Anterior cingulate cortex (tissue), 58 donors: ENCODE data around the gene L3MBTL2.
A peak's percentile ranks its signal among the peaks of the same experiment; 100 is the strongest.

Source experiments
- DNase-seq, 58 donors: peaks; one replicate each; lab custom pipeline; 2025; lab: John Stamatoyannopoulos, UW

The L3MBTL2 gene

GRCh38 chr22:41204066-41204465 is 1.0 kb upstream of the L3MBTL2 start:
- DNase-seq, result no peak

GRCh38 chr22:41206719-41207118 is 1.6 kb downstream of the L3MBTL2 start:
- DNase-seq, result no peak

- no peak for DNase-seq
Observed at GRCh38 chr22:41215409-41215808, 10.3 kb downstream of the L3MBTL2 start.

GRCh38 chr22:41215926-41216325 is 10.8 kb downstream of the L3MBTL2 start:
- DNase-seq, result no peak

GRCh38 chr22:41216984-41217383 is 11.9 kb downstream of the L3MBTL2 start:
- peak in 4 of 58 donors; percentile 19 to 33 (median 28) for DNase-seq

- peak in 25 of 58 donors; percentile 18 to 76 (median 42) for DNase-seq
Observed at GRCh38 chr22:41217553-41218157, 12.5 kb downstream of the L3MBTL2 start.

GRCh38 chr22:41222846-41223507 is 17.9 kb downstream of the L3MBTL2 start:
- peak in 7 of 58 donors; percentile 10 to 67 (median 32) for DNase-seq

GRCh38 chr22:41223535-41223934 is 18.4 kb downstream of the L3MBTL2 start:
- no peak for DNase-seq

- peak in 7 of 58 donors; percentile 8 to 32 (median 27) for DNase-seq
Observed at GRCh38 chr22:41226723-41227655, 21.9 kb downstream of the L3MBTL2 start.

- no peak for DNase-seq
Observed at GRCh38 chr22:41229215-41229614, 24.1 kb downstream of the L3MBTL2 start.

- peak in 4 of 58 donors; percentile 9 to 43 (median 18) for DNase-seq
Observed at GRCh38 chr22:41229730-41230400, 24.8 kb downstream of the L3MBTL2 start.

GRCh38 chr22:41230401-41230785 is 25.3 kb downstream of the L3MBTL2 start:
- DNase-seq, result no peak

GRCh38 chr22:41231369-41231768 is 26.3 kb downstream of the L3MBTL2 start:
- no peak for DNase-seq

- peak in 3 of 58 donors; percentile 16 to 43 (median 25) for DNase-seq
Observed at GRCh38 chr22:41234815-41235695, 29.9 kb downstream of the L3MBTL2 start.

GRCh38 chr22:41237036-41237706 is 32.1 kb downstream of the L3MBTL2 start:
- DNase-seq, result no peak

- DNase-seq, result peak in 29 of 58 donors; percentile 10 to 59 (median 38)
Observed at GRCh38 chr22:41237707-41238569, 32.8 kb downstream of the L3MBTL2 start.

- DNase-seq, result no peak
Observed at GRCh38 chr22:41238570-41239442, 33.7 kb downstream of the L3MBTL2 start.
